ENCODE measurements around the gene PRRT2. TPM values are rescaled to one million over a fixed set of nuclear protein-coding genes. Genes with fewer than 3 reads are reported as not detected.

PRRT2 gene
- total RNA-seq, 4 donors from 2014 or later, result 1.4 to 6.0 (median 1.9) TPM; not detected in 1

GRCh38 chr16:29794231-29794710 lies 17.7 kb upstream of the PRRT2 start:
- in situ Hi-C loops (cut with MboI; ENCODE audit: low pct_ligation_motif_present in 1 of 4, low pct_unique_long_range_greater_than_20kb in 1 of 4, low sequenced_read_pairs in 3 of 4), result no loop called here
- Histone ChIP-seq H3K4me1 (peaks cover 11 to 27% (median 19%) of the 10 kb centered on the region in 4 donors), H3K27me3 (no peaks in the 10 kb centered on the region), H3K36me3 (peaks cover 0 to 15% (median 5%) of the 10 kb centered on the region in 4 donors), H3K4me3 (no peak overlapping the region), H3K27ac (no peak overlapping the region), H3K9me3 (no peaks in the 10 kb centered on the region)
- 97 to 100% methylated on average over 3 of the region's 3 CpGs for WGBS, 2 donors (ENCODE audit: low coverage in 1 of 2)
- intact Hi-C loops (cut with DNase I; ENCODE audit: low total_unique reads), result no loop called here
- TF ChIP-seq CTCF (IDR thresholded peaks at IDR 0.05) (no peak), EP300 (IDR thresholded peaks at IDR 0.05; ENCODE audit: low read depth) (no peak), POLR2A (IDR thresholded peaks at IDR 0.05) (no peak), POLR2AphosphoS5 (IDR thresholded peaks at IDR 0.05) (no peak)
- no peak for DNase-seq

- in situ Hi-C loops (cut with MboI; ENCODE audit: low pct_ligation_motif_present in 1 of 4, low pct_unique_long_range_greater_than_20kb in 1 of 4, low sequenced_read_pairs in 3 of 4), result no loop called here
These were observed 9.5 kb upstream of the PRRT2 start for GRCh38 chr16:29802416-29802935.

GRCh38 chr16:29804020-29804419 lies 8.0 kb upstream of the PRRT2 start:
- H3K36me3 ChIP-seq, result peaks cover 0 to under 1% (median under 1%) of the 10 kb centered on the region in 4 donors
- H3K27me3 ChIP-seq, result no peaks in the 10 kb centered on the region
- no peak for DNase-seq
- in situ Hi-C loops (cut with MboI; ENCODE audit: low pct_ligation_motif_present in 1 of 4, low pct_unique_long_range_greater_than_20kb in 1 of 4, low sequenced_read_pairs in 3 of 4), result no loop called here
- H3K9me3 ChIP-seq, result no peaks in the 10 kb centered on the region
- intact Hi-C loops (cut with DNase I; ENCODE audit: low total_unique reads), result no loop called here
- no peak for TF ChIP-seq EP300 (IDR thresholded peaks at IDR 0.05; ENCODE audit: low read depth)
- no peak for TF ChIP-seq POLR2AphosphoS5 (IDR thresholded peaks at IDR 0.05)
- TF ChIP-seq CTCF (IDR thresholded peaks at IDR 0.05), result no peak
- TF ChIP-seq POLR2A (IDR thresholded peaks at IDR 0.05), result no peak
- 80 to 81% methylated on average over 3 to 8 of the region's 8 CpGs for WGBS, 2 donors (ENCODE audit: low coverage in 1 of 2)
- H3K4me1 ChIP-seq, result peaks cover 14 to 30% (median 20%) of the 10 kb centered on the region in 4 donors
- peak overlapping the region in 1 of 4 donors; percentile 88 for H3K4me3 ChIP-seq
- H3K27ac ChIP-seq, result peak overlapping the region; percentile 93 to 98 (median 96)

More at GRCh38 chr16:29802416-29802935, 9.5 kb upstream of the PRRT2 start:
- WGBS, 2 donors (ENCODE audit: low coverage in 1 of 2), result 95% methylated on average over 8 of the region's 8 CpGs; no CpG with 5 or more reads in 1 of the 2 donors
- DNase-seq, result no peak
- intact Hi-C loops (cut with DNase I; ENCODE audit: low total_unique reads), result no loop called here
- H3K27ac ChIP-seq, result no peak overlapping the region
- H3K4me3 ChIP-seq, result no peak overlapping the region
- TF ChIP-seq EP300 (IDR thresholded peaks at IDR 0.05; ENCODE audit: low read depth) (no peak), POLR2AphosphoS5 (IDR thresholded peaks at IDR 0.05) (no peak), POLR2A (IDR thresholded peaks at IDR 0.05) (no peak), CTCF (IDR thresholded peaks at IDR 0.05) (no peak)
- peaks cover 0 to 11% (median 5%) of the 10 kb centered on the region in 4 donors for H3K36me3 ChIP-seq
- H3K27me3 ChIP-seq, result no peaks in the 10 kb centered on the region
- no peaks in the 10 kb centered on the region for H3K9me3 ChIP-seq
- peaks cover 4 to 17% (median 8%) of the 10 kb centered on the region in 4 donors for H3K4me1 ChIP-seq

- Histone ChIP-seq H3K27me3 (no peaks in the 10 kb centered on the region), H3K27ac (peak overlapping the region; percentile 93 to 98 (median 96)), H3K9me3 (no peaks in the 10 kb centered on the region), H3K36me3 (no peaks in the 10 kb centered on the region), H3K4me1 (peaks cover 20 to 37% (median 26%) of the 10 kb centered on the region in 4 donors), H3K4me3 (peak overlapping the region; percentile 54 to 88 (median 73))
- peak; percentile 37 for DNase-seq
- intact Hi-C loops (cut with DNase I; ENCODE audit: low total_unique reads), result no loop called here
- WGBS, 2 donors (ENCODE audit: low coverage in 1 of 2), result 0 to 5% methylated on average over 2 to 26 of the region's 26 CpGs
- in situ Hi-C loops (cut with MboI; ENCODE audit: low pct_ligation_motif_present in 1 of 4, low pct_unique_long_range_greater_than_20kb in 1 of 4, low sequenced_read_pairs in 3 of 4), result no loop called here
- TF ChIP-seq POLR2AphosphoS5 (IDR thresholded peaks at IDR 0.05), result no peak
- no peak for TF ChIP-seq CTCF (IDR thresholded peaks at IDR 0.05)
- no peak for TF ChIP-seq POLR2A (IDR thresholded peaks at IDR 0.05)
- no peak for TF ChIP-seq EP300 (IDR thresholded peaks at IDR 0.05; ENCODE audit: low read depth)
These were observed 7.3 kb upstream of the PRRT2 start for GRCh38 chr16:29804455-29805231.

All from transverse colon (tissue), 4 donors.